ENCODE data around the gene AP1S1. TPM values are rescaled to one million over a fixed set of nuclear protein-coding genes. Genes with fewer than 3 reads are reported as not detected.

AP1S1 gene
- total RNA-seq, 1 donor from 2014 or later = 181 TPM

- no peak overlapping the region for H3K4me2 ChIP-seq (ENCODE audit: low read length)
- H3K4me3 Mint-ChIP-seq (ENCODE audit: unreplicated experiment) = no peak overlapping the region
- peaks cover 8% of the 10 kb centered on the region for H3K4me1 Mint-ChIP-seq (ENCODE audit: low read depth, unreplicated experiment)
- no peak overlapping the region for H3K27ac ChIP-seq (ENCODE audit: low read depth, low read length)
- no peaks in the 10 kb centered on the region for H3K36me3 ChIP-seq (ENCODE audit: insufficient read depth, low read length)
- H3K36me3 Mint-ChIP-seq (ENCODE audit: low read depth, unreplicated experiment) = no peaks in the 10 kb centered on the region
- TF ChIP-seq, protein P1, sequence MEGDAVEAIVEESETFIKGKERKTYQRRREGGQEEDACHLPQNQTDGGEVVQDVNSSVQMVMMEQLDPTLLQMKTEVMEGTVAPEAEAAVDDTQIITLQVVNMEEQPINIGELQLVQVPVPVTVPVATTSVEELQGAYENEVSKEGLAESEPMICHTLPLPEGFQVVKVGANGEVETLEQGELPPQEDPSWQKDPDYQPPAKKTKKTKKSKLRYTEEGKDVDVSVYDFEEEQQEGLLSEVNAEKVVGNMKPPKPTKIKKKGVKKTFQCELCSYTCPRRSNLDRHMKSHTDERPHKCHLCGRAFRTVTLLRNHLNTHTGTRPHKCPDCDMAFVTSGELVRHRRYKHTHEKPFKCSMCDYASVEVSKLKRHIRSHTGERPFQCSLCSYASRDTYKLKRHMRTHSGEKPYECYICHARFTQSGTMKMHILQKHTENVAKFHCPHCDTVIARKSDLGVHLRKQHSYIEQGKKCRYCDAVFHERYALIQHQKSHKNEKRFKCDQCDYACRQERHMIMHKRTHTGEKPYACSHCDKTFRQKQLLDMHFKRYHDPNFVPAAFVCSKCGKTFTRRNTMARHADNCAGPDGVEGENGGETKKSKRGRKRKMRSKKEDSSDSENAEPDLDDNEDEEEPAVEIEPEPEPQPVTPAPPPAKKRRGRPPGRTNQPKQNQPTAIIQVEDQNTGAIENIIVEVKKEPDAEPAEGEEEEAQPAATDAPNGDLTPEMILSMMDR (IDR thresholded peaks at IDR 0.05; ENCODE audit: insufficient read depth, low read depth, low read length) = no peak
- no peak for TF ChIP-seq EZH2 (IDR thresholded peaks at IDR 0.05; ENCODE audit: insufficient read depth, low read length)
- FAIRE-seq (no peak), DNase-seq (ENCODE audit: low read depth) (peak; percentile 53)
- no peak overlapping the region for H2AFZ ChIP-seq (ENCODE audit: low read depth, low read length)
- H4K20me1 ChIP-seq (ENCODE audit: insufficient read depth, low read length) = no peaks in the 10 kb centered on the region
- H3K4me1 ChIP-seq (ENCODE audit: insufficient read depth, low read length) = no peaks in the 10 kb centered on the region
- H3K27me3 Mint-ChIP-seq (ENCODE audit: low read depth, unreplicated experiment) = peaks cover 13% of the 10 kb centered on the region
- no peaks in the 10 kb centered on the region for H3K9me3 Mint-ChIP-seq (ENCODE audit: unreplicated experiment)
- H3K9me3 ChIP-seq (ENCODE audit: insufficient read depth, low read depth, low read length) = no peaks in the 10 kb centered on the region
- no peak overlapping the region for H3K4me3 ChIP-seq (ENCODE audit: insufficient read depth, low read depth, low read length)
- no peaks in the 10 kb centered on the region for H3K79me2 ChIP-seq (ENCODE audit: insufficient read depth, low read length)
- H3K9ac ChIP-seq (ENCODE audit: low read length) = no peak overlapping the region
- H3K27ac Mint-ChIP-seq (ENCODE audit: unreplicated experiment) = no peak overlapping the region
- H3K27me3 ChIP-seq (ENCODE audit: insufficient read depth, low read length) = peaks cover 5% of the 10 kb centered on the region
Observed at GRCh38 chr7:101185258-101185839, 31.1 kb downstream of the AP1S1 start.

- Histone ChIP-seq H3K4me1 (ENCODE audit: insufficient read depth, low read length) (no peaks in the 10 kb centered on the region), H3K9me3 (ENCODE audit: insufficient read depth, low read depth, low read length) (no peaks in the 10 kb centered on the region), H3K4me2 (ENCODE audit: low read length) (no peak overlapping the region), H3K9ac (ENCODE audit: low read length) (no peak overlapping the region), H3K36me3 (ENCODE audit: insufficient read depth, low read length) (no peaks in the 10 kb centered on the region), H3K27ac (ENCODE audit: low read depth, low read length) (no peak overlapping the region), H3K27me3 (ENCODE audit: insufficient read depth, low read length) (no peaks in the 10 kb centered on the region), H3K4me3 (ENCODE audit: insufficient read depth, low read depth, low read length) (no peak overlapping the region), H2AFZ (ENCODE audit: low read depth, low read length) (no peak overlapping the region), H3K79me2 (ENCODE audit: insufficient read depth, low read length) (no peaks in the 10 kb centered on the region), H4K20me1 (ENCODE audit: insufficient read depth, low read length) (no peaks in the 10 kb centered on the region)
- FAIRE-seq = no peak
- Mint-ChIP-seq H3K9me3 (ENCODE audit: unreplicated experiment) (no peaks in the 10 kb centered on the region), H3K27me3 (ENCODE audit: low read depth, unreplicated experiment) (peaks cover 7% of the 10 kb centered on the region), H3K27ac (ENCODE audit: unreplicated experiment) (no peak overlapping the region), H3K4me3 (ENCODE audit: unreplicated experiment) (no peak overlapping the region), H3K36me3 (ENCODE audit: low read depth, unreplicated experiment) (no peaks in the 10 kb centered on the region), H3K4me1 (ENCODE audit: low read depth, unreplicated experiment) (peaks cover 8% of the 10 kb centered on the region)
- no peak for DNase-seq (ENCODE audit: low read depth)
- TF ChIP-seq EZH2 (IDR thresholded peaks at IDR 0.05; ENCODE audit: insufficient read depth, low read length) = no peak
- TF ChIP-seq, protein P1 (IDR thresholded peaks at IDR 0.05; ENCODE audit: insufficient read depth, low read depth, low read length) = no peak
Observed at GRCh38 chr7:101186194-101186593, 31.9 kb downstream of the AP1S1 start.

DNA sequence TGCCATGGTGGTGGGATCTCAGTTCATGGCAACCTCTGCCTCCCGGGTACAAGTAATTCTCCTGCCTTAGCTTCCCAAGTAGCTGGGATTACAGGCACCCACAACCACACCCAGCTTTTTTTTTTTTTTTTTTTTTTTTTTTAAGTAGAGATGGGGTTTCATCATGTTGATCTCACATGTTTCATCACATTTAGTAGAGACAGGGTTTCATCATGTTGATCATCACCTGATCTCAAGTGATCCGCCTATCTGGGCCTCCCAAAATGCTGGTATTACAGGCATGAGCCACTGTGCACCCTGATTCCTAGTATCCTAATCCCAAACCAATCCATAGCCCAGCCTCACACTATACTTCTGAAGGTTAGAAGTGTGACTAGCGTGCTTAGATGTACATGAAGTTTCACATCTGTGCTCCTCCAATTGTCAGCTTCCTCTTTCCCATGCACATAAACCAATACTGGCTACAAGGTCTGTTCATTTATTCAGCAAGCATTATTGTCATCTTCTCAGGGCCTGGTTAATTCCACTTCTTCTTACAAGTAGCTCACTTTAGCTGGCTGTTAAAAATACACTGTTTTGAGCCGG lies 32.7 kb downstream of the AP1S1 start:
- H4K20me1 ChIP-seq (ENCODE audit: insufficient read depth, low read length) = no peaks in the 10 kb centered on the region
- TF ChIP-seq, protein P1 (IDR thresholded peaks at IDR 0.05; ENCODE audit: insufficient read depth, low read depth, low read length) = no peak
- no peak for TF ChIP-seq EZH2 (IDR thresholded peaks at IDR 0.05; ENCODE audit: insufficient read depth, low read length)
- no peaks in the 10 kb centered on the region for H3K36me3 ChIP-seq (ENCODE audit: insufficient read depth, low read length)
- H3K27ac ChIP-seq (ENCODE audit: low read depth, low read length) = no peak overlapping the region
- no peaks in the 10 kb centered on the region for H3K9me3 ChIP-seq (ENCODE audit: insufficient read depth, low read depth, low read length)
- no peaks in the 10 kb centered on the region for H3K27me3 ChIP-seq (ENCODE audit: insufficient read depth, low read length)
- no peak overlapping the region for H3K4me3 ChIP-seq (ENCODE audit: insufficient read depth, low read depth, low read length)
- no peak overlapping the region for H3K4me2 ChIP-seq (ENCODE audit: low read length)
- Mint-ChIP-seq H3K27ac (ENCODE audit: unreplicated experiment) (no peak overlapping the region), H3K4me3 (ENCODE audit: unreplicated experiment) (no peak overlapping the region), H3K36me3 (ENCODE audit: low read depth, unreplicated experiment) (no peaks in the 10 kb centered on the region), H3K9me3 (ENCODE audit: unreplicated experiment) (no peaks in the 10 kb centered on the region), H3K4me1 (ENCODE audit: low read depth, unreplicated experiment) (peaks cover 8% of the 10 kb centered on the region), H3K27me3 (ENCODE audit: low read depth, unreplicated experiment) (peaks cover 7% of the 10 kb centered on the region)
- no peak for FAIRE-seq
- no peaks in the 10 kb centered on the region for H3K79me2 ChIP-seq (ENCODE audit: insufficient read depth, low read length)
- H3K9ac ChIP-seq (ENCODE audit: low read length) = no peak overlapping the region
- no peak for DNase-seq (ENCODE audit: low read depth)
- H2AFZ ChIP-seq (ENCODE audit: low read depth, low read length) = no peak overlapping the region
- H3K4me1 ChIP-seq (ENCODE audit: insufficient read depth, low read length) = no peaks in the 10 kb centered on the region
